ENCODE measurements around the gene PIAS4.

PIAS4 gene

DNA sequence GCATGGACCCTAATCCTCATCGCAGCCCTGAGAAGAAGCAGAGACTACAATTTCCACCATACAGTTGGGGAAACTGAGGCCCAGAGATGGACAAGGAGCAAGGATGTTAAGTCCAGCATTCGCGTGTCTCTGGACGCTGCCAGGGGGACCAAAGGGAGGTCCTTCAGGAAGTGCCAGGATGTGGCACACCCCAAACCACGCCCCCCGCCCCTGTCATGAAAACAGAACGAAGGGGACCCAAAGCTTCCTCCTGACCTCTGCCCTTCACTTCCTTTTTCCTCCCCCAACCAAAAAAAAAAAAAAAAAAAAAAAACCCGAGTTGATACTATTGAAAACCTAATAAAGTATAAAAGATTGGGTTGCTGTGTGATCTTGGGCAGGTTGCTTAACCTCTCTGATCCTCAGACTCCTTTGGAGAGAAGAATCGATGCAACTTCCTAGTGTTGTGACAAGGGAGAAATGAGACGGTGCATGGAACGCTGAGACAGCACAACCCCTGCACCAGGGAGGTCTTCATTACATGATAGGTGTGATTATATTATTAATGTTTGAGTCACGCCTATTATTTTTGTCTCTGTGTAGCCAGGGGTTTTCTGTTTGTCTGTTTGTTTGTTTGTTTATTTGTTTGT is 61.9 kb downstream of the PIAS4 start:
- H3K4me3 ChIP-seq (ENCODE audit: low read length): no peak overlapping the region
- DNase-seq (ENCODE audit: low read depth): no peak

GRCh38 chr19:4071610-4072009 is 64.1 kb downstream of the PIAS4 start:
- no peak overlapping the region for H3K4me3 ChIP-seq (ENCODE audit: low read length)
- DNase-seq (ENCODE audit: low read depth): no peak
- TF ChIP-seq CTCF (conservative IDR thresholded peaks at IDR 0.05; ENCODE audit: low read length): no peak

More for the DNA sequence above, 61.9 kb downstream of the PIAS4 start:
- no peak for TF ChIP-seq CTCF (conservative IDR thresholded peaks at IDR 0.05; ENCODE audit: low read length)

DNA sequence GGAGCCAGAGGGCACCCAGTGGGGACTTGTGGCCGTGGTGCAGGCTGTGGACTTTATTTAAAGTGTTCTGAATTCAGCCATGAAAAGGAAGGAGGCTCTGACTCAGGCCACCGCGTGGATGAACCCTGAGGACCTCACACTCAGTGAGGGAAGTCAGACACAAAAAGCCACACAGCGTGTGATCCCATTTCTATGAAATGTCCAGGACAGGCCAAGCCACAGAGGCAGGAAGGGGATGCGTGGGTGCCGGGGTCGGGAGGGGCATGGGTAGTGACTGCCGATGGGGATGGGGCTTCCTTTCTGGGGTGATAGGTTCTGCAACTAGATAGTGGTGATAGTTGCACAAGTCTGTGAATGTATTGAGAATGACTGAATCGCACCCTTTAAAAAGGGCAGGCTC is 67.8 kb downstream of the PIAS4 start:
- H3K4me3 ChIP-seq (ENCODE audit: low read length): no peak overlapping the region
- DNase-seq (ENCODE audit: low read depth): no peak
- TF ChIP-seq CTCF (conservative IDR thresholded peaks at IDR 0.05; ENCODE audit: low read length): no peak

GRCh38 chr19:4077007-4077374 is 69.5 kb downstream of the PIAS4 start:
- DNase-seq (ENCODE audit: low read depth): no peak
- no peak overlapping the region for H3K4me3 ChIP-seq (ENCODE audit: low read length)
- TF ChIP-seq CTCF (conservative IDR thresholded peaks at IDR 0.05; ENCODE audit: low read length): no peak

DNA sequence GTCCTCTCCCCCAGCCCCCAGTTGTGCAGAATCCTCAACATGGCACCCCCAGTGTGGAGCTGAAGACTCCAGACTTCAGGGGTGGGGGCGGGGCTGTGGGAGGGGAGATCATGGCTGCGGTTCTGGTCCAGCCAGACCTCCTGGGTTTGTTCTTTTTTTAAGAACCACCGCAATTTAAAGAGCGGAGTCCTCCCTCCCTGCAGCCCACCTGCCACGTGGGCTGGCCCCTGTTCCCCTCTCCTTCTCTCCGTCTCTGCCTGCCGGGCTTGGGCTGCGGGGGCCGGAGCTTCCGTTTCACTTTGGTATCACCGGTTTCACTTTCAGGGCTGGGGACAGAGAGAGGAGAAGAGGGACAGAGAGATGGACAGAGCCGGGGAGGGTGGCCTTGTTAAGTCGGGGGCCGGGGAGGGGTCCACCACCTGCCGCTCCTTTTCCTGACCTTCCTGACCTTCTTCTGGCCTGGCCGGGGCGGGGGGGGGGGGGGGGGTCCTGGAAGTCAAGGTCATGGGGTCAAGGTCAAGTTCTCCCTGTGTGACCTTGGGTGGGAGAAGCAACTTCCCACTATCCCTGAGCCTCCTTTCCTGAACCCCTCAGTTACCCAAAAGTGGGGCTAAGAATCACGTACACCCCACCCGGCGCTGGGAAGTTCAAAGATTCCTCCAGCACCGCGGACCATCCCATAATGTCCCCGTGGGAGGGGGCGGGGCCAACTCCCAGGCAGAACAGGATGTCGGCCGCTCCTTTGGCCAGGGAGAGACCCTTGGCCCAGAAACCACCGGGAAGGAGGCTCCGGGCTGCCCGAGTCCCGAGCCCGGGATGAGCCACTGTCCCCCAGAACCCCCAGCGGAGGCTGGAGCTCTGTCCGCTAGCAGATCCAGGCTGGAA is 70.5 kb downstream of the PIAS4 start:
- peak; percentile 34 for DNase-seq (ENCODE audit: low read depth)
- TF ChIP-seq CTCF (conservative IDR thresholded peaks at IDR 0.05; ENCODE audit: low read length): no peak
- H3K4me3 ChIP-seq (ENCODE audit: low read length): peak overlapping the region; percentile 63

GRCh38 chr19:4080473-4080872 is 72.9 kb downstream of the PIAS4 start:
- no peak for DNase-seq (ENCODE audit: low read depth)
- no peak overlapping the region for H3K4me3 ChIP-seq (ENCODE audit: low read length)
- TF ChIP-seq CTCF (conservative IDR thresholded peaks at IDR 0.05; ENCODE audit: low read length): no peak

Data from AG10803 (cell line).